ENCODE data around the gene CHN1.

CHN1 gene

DNA sequence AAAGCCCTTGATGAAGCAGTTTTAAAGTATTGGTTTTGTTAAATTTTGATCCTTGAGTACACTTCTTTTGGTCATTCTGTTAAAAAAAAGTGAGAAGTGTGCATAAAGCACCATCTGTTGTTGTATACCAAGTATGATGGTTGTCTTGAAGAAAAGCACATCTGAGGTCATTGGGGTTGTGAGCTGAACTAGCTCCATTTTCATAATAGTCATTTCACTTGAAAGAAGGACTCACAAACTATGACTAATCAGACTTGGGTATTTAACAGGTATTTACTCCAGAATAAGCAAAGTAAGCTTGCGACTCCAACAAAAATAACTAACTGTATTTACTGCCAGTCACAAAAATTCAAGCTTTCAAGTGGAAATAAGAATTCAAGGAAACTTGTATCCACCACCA lies 35.1 kb downstream of the CHN1 start:
- no peak for DNase-seq

DNA sequence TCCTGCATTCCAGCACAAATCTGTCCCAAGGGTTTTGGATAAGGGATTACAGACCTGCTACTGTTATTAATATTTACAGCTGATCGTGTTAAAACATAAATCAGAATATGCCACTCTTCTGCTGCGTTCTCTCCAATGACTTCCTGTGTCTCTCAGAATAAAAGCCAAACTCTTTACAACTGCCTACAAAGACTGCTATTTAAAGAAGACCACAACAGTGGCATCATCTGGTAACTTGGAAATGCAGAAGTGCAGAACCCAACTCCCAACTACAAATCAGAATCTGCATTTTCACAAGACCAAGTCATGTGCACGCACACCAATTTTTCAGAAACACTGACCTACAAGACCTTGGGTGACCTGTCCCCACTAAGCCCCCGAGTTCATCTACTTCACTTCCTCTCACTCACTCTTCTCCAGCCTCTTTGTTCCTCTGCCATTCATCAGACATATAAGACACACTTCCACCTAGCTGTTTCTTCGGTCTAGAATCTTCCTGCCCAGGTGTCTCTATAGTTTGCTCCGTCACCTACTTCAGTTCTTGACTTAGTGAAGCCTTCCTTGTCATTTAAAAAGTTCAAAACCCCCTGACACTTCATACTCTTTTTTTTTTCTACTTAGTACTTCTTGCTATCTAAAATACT lies 36.0 kb downstream of the CHN1 start:
- DNase-seq: no peak

DNA sequence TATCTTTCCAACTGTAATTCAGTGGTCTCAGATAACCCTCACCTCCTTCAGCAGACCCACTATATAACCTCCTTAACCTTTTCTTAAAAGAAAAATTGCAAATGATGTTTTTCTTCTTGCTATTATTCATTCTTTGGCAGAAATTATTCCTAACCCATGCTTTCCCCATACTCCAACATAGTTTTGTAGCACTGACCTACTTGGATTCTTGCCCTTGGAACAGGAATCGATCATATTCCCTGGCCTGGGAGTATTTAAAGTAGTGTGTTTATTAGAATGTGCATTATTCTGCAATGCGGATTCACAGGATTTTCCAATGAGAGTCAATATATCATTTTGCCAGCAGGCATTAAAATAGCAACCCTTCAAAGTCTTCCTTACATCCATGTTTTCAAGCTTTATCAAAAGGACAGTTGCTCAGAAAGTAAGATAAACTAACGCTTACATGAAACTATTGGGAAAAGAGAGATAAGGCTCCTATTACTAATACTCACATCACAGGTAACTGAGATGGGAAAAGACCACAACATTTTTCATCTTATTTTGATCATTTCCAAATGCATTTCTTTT lies 37.4 kb downstream of the CHN1 start:
- DNase-seq: no peak

DNA sequence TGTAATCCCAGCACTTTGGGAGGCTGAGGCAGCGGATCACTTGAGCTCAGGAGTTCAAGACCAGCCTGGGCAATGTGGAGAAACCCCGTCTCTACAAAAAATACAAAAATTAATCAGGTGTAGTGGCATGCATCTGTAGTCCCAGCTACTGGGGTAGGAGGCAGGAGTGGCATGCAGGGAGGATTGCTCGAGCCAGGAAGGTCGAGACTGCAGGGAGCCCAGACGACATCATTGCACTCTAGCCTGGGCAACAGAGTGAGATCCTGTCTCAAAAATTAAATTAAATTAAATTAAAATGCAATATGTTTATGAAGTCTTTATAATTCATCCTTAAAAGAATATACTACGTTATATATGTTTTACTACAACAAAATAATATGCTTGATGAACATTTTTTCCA lies 38.1 kb downstream of the CHN1 start:
- no peak for DNase-seq

DNA sequence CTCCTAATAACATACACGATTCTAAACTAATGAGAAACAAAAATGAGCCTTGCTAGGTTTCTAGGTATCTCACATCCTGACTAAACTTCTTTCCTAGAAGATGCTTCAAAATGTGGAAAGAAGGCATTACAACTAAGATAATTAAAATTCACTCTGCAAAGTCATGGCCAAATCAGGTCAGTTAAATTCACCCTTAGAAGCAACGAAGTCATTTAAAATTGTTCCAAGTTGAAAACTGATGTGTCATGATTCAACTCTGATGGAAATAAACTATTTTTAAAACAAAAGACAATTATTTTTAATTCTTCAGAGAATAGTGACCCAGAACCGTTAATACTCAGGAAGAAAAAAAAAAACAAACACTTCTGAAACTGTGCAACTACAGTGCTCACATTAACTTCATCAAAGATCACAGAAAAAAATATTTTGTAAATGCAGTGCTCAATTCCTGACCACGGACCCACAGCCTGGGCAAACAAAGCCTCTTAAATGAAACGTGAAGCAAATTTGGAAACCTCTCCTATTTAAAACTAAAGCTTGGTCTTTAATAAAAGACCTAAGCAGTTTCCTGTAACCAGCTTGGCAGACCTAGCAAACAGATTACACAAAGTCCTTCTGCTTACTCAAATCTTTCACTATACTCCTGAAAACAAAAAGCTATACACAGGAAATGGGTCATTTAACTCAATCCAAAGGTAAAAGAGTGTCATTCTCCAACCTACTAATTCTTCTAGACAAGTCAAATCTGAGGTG lies 39.0 kb downstream of the CHN1 start:
- DNase-seq: peak; percentile 48

DNA sequence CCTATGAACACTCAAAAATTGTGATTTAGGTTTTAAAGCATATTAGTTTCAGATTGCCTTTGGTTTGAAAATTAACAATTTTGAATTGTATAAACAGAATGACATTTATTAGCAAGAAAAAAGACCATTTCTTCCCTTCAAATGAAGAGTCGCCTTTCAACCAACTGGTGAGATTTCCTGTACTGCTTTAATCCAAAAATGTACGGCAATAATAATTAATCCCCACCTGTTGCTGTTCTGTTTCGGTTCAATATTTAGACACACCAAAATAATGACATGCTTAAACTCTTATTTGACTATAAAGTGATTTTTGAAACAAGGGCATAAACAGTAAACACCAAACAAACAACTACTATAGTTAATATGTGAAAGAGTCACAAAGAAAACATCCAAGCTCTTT lies 39.6 kb downstream of the CHN1 start:
- peak; percentile 18 for DNase-seq

DNA sequence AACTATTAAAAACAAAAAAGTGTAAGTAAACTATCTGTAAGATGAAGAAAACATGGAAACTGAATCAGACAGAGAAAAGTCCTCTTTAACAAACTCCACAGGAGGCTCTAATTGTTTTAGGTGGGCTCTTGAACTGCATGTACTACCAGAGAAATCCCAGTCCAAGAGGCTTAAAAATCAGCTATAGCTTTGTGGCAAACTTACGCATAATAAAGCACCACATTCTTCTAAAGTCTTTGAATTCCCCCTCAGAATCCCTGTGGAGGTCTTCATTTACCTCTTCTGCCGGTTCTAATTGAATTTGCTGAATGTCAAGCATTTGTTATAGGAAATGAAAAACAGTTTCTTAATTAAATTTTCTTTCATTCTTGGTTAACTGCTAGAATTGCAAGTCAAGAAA lies 40.8 kb downstream of the CHN1 start:
- DNase-seq: no peak

DNA sequence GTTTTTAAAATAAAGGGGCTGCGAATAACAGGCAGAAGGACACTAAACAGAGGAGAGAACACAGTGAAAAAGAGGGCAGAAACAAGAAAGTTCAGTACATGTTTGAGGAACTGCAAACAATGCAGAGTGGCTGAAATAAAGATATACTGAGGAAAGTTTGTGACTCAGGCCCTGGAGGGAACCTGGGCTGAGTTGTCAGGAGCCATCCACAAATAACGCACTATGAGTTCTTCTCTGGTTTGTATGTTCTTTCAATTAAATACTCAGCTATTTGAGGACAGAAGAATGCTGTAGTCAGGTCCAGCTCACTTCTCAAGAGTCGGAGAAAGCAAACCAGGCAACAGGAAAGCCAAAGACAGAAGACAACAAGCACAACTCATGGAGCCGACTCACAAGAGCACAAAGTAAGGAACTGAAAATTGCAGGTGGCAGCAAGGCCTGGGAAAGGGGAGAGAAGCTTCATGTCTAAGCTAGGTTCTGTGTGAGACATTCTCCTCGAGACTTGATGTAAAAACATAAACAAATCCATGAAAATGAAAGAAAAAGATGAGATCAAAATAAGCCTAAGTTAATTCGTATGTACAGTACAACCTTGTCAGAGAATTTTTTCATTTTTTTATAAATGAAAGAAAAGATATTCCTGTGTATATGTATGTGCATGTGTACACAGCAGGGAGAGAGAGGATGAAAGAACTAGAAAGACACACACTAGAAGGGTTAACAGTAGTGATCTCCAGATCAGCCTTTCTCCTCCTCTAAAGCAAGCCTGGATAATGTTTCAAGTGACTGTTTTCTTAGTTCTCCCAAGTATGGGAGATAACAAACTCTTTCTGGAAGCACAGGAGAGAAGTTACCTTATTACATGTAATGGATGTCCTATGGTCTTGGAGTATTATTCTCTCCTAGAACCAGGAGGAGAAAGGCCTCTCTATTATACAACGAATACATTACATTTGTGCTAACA lies 41.5 kb downstream of the CHN1 start:
- no peak for DNase-seq

DNA sequence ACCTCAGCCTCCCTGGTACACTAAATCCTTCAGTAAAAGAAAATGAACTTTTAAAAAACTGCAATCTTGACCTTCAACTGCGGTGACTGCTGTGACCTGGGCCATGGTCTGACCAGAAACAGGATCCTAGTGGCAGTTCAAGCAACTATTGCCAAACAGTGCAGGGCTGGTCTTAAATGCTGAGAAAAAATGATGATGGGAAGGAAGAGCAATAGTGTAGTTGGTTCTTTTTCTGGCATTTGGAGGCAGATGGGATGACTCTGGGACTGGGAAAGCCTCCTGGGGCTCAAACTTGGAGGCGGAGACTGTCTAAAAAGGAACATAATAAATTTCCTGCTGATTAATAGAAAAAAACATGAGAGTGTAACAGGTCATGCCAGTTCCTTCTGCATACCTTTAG lies 45.4 kb downstream of the CHN1 start:
- DNase-seq: no peak

DNA sequence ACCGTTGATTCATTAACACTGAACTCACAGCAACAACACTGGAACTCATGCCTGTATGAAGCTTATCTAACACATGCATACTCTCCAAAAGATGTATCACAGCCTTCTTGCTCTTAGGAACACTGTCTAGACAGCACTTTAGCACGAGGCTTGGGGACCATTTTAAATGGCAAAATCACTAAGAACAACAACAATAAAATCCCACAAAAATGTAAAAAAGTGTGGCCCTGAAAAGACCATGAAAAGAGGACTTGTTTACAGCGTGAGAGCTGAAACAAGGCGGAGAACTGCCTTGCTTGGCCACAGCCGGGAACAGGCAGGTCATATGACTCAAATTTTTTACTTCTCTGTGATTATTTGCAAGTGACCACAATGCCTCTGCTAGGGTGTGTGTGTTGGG lies 48.1 kb downstream of the CHN1 start:
- DNase-seq: no peak

DNA sequence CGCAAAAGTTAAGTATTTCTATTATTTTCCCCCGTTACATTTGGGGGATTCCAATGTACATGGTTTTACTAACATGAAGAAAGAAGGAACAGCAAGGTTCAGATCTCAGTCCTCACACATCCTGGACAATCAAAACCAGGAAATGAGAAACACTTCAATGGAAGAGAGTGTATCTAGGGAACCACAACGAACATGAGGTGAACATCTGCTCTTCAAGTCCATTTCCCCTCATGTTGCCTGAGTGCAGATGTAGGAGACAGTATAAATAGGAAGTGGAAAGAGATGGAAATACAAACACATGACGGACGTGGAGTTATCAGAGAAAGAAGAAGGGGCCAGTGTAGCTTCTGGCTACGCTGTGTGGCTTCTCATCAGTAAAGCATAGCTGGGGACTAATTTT lies 52.6 kb downstream of the CHN1 start:
- peak; percentile 32 for DNase-seq

DNA sequence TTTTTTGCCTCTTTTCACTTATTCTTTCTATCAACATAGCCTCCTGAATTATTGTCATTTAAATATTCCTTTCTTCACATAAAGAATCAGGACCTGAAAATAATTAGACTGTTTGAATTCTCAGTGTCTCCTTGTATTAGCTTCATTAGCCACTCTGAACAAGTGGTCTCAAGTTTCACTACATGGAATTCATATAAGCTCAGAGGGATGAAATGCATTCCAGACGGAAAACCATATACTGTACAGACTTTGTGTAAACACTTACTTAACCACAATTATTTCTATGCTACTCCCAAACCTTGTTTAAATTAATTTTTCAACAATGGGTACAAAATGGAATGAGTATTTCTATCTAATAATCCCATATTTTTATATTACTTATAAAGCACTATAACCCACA lies 53.4 kb downstream of the CHN1 start:
- no peak for DNase-seq

DNA sequence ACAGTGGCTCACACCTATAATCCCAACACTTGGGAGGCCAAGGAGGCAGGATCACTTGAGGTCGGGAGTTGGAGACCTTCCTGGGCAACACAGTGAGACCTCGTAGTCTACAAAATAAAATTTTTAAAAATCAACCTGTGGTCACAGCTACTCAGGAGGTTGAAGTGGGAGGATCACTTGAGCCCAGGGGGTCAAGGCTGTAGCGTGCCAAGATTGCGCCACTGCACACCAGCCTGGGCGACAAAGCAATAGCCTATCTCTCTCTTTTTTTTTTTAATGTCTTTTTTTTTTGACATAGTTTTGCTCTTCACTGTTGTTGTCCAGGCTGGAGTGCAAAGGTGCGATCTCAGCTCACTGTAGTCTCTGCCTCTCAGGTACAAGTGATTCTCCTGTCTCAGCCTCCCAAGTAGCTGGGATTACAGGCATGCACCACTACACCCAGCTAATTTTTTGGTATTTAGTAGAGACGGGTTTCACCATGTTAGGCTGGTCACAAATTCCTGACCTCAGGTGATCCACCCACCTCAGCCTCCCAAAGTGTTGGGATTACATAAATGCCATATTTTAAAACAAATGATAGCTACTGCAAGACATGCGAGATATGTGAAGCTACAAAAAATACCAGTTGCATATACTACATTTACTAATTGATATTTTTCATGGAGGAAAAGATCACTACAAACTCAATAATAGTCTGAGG lies 55.0 kb downstream of the CHN1 start:
- DNase-seq: no peak

DNA sequence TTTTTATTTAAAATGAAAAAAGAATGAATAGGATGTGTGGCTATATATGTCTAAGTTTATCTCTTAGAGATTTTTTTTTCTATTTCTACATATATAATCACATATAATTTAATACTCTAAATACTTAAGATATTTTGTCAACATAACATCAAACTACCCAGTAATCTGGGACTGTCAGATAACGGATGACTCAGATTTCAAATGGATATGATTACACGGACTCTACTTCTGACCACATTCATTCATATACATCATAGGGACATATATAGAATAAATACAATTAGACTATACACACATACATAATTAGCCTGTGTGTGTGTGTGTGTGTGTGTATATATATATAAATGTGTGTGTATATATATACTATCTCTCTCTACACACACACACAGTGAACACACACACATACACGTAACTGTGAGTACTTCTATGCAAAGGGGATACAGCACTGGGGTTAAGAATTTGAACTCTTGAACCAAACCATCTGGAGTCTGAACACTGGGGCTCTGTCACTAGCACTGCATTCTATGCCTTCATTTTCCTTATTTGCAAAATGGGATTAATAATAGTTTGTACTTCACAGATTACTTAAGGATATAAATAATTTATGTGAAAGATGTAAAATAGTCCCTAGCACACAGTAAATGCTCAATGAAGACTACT lies 59.5 kb downstream of the CHN1 start:
- DNase-seq: no peak

DNA sequence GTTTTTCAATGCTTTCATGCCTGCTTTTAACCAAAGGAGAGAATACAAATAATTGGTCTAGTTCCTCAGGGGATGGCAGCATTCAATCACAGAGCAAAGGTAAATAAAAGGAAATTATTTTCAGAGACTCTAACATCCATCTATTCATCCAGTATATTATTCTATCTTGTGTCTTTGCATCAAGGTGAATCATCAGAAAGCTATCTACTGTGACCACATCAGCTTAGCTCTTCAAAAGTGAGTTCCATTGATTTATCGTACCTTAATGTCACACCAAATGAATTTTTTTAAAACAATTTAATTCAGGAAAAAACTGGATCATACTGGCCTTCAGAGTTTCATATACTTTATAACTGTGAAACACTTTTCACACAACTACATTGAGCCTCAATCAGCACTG lies 66.1 kb downstream of the CHN1 start:
- no peak for DNase-seq

DNA sequence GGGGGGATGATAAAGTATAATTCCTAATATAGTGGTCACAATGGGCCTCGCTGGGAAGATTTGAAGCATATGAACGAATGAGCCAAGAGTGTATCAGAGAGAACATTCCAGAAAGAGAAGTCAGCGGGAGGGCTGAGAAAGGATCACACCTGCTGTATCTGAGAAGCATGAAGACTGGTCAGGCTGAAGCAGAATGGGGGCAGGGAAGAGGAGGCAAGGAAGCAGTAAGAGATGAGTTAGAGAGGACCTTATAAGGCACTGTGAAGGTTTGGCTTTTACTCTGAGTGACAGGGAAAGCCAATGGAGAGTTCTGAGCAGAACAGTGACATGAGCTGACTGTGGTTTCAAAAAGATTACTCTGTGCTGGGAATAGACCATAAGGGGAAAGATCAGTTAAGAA lies 73.5 kb downstream of the CHN1 start:
- no peak for DNase-seq

DNA sequence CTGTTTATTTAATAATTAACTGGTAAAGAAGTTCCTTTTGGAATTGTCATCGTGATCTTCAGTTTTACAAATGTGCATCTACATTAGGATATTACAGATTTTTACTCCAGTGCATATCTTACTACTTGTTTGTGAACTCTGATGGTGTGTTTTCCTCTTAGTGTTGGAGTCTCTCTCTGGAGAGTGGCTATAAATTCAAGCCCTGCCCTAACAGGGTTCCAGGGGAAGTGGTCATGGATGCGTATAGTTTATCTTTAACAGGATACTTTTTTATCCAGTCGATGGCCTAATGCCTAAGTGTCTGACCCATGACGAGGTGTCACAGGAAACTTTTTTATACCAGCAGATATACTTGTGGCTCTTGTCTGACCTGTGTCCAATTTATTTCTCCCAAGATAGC lies 75.4 kb downstream of the CHN1 start:
- DNase-seq: no peak

DNA sequence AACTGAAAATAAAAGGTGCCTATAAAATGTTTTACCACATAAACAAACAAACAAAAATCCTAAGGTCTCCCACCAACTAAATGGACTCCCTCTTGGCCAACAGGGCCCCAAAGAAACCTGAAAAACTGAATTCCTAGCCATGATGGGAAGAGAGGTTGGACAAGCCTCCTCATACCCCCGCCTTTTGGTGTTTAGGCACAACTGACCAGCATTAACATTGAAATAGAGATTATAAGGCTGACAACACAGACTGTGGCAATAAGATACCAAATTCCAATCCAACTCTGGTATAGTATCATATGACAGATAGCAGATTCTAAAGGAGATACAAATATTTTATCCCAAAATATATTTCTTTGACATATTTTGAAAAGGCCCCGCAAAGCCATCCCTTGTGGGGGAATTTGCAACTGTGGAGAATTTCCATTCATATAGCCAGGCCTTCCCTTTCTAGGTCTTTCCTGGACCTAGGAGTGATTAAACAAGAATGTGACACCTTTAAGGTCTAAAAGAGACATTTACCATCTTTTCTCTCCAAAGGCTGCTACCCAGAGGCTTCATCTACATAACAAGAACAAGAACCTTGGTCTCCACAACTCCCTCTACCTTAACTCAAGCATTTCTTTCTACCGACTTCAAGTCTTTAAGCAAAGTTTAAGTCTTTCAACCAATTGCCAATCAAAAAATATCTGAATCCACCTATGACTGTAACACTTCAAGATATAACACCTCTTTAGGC lies 80.0 kb downstream of the CHN1 start:
- no peak for DNase-seq

DNA sequence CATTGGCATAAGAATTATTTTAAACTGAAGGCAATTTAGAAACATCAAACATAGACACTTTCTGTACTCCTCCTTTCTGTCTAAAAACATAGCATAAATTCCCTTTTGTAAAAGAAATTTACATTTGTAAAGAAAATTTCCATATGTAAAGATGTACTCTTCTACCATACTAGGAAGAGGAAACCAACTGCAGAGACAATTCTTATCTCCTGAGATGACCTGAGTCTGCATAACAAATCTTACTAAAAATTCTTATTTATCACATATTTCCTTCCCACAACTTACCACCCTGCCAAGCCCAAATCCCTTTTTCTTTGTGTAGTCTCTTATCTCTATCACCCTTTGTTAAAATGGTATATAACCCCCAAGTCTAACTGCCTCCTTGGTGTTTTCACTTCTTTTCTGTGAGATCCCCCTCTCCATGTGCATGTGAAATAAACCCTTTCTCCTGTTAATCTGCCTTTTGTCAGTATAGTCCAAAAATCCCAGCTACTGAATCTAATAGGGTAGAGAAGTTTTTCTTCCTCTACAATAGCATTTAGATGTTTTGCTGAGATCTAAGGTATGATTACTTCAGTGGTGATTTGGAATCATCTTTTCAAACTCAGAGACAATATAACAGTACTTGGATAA lies 81.0 kb downstream of the CHN1 start:
- DNase-seq: no peak

DNA sequence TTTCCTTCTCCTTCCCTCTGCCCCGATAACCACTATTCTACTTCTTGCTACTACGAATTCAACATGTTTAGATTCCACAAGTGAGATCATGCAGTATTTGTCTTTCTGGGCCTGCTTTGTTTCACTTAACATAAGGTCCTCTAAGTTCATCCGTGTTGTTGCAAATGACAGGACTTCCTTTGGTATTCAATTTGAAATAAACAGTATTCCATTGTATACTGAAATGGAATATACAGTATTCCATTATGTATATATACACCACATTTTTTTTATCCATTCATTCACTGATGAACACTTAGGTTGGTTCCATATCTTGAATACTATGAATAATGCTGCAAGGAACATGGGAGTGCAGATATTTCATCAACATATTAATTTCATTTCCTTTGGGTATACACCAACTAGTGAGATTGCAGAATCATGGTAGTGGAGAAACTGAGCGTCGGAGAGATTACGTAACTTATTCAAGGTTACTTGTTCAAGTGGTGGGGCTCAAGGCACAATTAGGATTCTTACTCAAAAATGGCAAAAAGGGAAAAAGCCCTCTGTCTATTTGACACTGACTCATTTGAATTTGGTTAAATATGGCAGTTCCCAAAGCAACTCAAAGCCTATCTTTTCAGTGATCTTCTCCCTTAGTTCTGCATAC lies 85.1 kb downstream of the CHN1 start:
- DNase-seq: no peak
